NCI-H128 (cell line): ENCODE results near the gene SFTPD.

Experiments used
- DNase-seq: peaks from one replicate; lab custom pipeline; 2025; ENCODE audit not compliant: unreplicated experiment; lab: John Stamatoyannopoulos, UW

Gene SFTPD

DNA sequence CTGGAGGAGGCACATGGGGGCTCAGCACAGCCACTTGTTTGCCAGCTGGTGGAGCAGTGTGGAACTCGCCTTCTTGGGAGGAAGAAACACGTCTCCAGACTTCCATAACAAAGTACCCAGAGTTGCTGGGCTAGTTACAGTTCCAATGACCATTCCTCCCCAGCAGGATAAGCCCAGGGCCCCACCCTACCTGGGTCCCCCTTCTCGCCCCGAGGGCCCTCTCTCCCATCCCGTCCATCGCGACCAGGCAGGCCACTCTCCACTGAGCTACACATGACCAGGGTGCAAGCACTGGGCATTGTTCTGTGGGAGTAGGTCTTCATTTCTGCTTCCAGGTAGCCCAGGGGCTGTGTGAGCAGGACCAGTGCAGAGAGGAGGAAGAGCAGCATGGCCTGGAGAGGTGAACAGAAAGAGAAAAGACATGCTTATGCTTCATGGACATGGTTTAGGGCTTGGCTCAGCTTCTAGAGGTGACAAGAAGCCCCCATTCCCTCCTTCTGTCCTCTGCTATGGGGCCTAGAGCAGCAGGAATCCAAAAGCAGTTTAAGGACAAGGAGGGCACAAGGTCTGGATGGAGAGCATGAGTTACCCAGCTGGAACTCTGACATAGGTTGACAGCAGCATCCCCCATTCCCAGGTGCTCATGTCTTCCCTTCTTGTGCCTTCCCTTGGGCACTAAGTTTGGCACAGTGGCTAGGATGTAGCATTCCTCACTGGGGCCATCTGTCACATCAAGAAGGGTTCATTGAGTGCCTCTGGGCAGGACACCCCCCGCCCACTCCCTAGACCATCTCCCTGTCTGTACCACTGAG lies 2.4 kb downstream of the SFTPD start:
- DNase-seq, result no peak

DNA sequence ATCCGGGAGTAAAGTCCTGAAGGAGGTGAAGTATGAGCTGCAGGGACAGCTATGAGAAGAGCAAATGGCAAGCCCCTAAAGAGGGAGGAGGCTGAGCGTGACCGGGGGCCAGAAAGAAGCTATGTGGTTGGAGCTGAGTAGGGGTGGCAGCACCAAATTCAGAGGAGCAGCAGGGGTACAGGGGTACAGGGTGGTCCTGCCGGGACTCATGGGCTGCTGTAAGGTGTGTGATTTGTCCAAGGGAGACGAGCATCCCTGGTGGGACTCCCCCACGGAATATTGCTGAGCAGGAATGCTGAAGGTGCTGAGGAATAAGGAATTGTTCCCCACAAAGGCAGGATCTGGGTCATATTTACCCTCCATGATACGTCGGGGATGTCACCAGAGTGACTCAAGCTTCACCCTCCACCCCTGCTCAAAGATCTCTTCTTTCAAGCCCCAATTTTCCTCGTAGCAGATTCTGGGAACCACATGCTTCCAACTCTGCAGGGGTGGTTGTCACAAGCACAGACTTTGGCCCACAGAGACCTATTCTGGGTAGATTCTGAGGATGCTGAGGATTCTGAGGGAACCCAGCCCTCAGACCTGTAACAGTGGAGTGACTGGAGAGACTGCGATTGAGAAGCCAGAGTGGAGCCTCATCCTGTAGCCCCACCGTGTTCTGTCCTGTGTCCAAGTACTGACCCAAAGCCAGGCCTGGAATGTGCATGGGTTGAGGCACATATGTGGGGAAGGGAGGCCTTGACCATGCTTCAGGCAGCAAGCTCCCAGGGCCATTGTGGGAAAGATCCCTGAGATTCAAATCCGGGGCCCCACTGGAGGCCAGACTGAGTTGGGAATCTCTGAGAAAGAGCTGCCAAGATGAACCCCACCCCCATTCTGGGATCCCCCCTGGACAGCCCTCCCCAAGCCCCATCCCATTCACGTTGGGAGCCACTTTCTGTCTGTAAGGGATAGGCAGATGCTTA lies 4.2 kb downstream of the SFTPD start:
- no peak for DNase-seq

DNA sequence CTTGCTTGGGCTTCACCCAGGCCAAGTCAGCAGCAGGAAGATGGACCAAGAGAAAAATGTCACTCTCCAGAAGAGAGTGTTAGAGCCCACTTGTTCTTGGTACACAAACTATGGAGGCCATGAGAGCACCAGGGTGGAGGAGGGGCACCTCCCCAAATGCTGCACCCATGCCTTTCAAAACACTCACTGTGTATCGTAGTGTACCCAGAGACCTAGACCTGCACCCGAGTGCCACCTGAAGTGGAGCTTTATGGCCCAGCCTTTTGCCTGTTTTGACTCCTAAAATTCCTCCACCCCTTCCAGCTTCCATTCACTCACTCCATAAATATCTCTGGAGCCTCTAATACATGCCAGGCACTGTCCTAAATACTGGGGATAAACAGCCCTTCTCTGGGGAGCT lies 5.0 kb downstream of the SFTPD start:
- DNase-seq, result no peak

DNA sequence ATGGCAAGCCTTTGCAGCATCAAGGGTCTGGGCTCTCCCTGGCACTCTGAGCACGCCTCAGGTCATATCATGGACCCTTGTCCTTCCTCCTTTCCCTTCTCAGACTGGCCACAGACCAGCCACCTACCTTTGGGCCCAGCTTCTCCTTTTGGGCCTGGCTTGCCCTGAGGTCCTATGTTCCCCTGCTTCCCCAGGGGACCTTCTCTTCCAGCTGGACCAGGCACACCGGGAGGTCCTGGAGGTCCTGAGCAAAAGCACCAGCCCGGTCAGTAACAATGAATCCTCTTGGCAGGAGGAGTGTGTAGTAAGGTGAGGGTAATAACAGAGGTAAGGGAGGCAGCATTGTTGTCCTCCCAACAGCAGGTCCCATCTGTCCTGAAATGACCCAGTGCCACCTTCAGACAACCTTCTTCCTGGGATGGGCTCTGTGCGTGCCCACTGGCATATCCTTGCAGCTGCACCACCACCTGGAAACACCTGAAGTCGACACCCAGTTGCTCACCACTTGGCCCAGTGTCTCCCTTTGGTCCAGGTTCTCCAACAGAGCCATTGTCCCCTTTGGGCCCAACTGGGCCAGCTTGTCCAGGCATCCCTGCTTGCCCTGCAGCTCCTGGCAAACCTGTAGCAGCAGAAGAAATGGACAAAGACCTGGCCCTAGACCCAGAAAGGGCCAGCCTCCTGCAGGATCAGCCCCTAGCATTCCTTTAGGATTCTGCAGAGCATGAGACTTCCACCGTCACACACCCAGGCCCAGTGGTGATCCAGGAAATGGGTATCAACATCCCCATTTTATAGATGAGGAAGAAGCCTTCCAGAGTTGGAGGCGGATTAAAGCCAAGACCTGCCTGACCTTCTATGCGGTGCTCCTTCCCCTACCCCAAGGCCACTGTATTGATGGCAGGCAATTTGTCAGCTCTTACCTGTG lies 6.4 kb downstream of the SFTPD start:
- DNase-seq, result no peak

DNA sequence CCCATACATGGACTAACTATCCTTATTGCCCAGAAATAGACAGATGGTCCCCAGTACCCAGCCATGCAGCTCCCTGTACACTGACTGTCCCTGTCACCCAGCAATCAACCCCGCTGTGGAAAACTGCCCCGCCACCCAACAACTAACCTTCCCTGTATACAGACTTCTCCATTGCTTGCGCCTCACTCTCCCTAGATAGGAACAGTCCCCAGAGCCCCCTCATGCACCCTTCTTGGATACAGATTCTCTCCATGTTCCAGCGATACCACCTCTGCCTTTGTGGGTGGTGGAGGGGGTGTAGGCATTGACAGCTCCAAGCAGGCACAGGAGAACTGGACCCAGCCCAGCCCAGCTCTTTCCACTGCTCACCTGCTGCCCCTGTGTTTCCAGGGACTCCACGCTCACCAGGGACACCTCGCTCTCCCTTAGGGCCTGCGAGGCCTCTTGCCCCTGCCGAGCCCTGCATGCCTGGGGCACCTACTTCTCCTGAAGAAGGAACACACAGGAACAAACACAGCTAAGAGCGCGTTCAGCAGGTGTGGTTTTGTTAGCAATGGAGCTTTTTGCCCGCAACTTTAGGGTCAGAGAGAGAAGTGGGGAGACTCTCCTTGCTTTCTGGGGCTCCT lies 7.2 kb downstream of the SFTPD start:
- no peak for DNase-seq

DNA sequence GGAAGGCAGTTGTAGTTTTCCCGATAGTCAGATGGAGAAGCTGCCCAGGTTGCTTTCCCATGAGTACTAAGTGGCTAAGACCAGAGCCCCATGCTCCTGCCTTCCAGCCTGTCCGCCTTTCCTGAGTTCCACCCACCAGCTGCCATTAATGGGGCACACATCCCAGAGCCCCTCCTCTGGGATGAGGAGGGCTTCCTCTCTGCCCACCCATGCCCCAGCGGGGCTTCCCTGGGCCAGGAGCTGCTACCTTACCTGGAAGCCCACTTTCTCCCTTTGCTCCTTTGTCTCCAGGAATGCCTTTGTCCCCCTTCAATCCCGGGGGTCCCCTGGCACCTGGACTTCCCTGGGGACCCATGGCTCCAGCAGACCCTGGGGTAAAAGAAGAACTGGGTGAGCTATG lies 7.8 kb downstream of the SFTPD start:
- DNase-seq, result no peak

DNA sequence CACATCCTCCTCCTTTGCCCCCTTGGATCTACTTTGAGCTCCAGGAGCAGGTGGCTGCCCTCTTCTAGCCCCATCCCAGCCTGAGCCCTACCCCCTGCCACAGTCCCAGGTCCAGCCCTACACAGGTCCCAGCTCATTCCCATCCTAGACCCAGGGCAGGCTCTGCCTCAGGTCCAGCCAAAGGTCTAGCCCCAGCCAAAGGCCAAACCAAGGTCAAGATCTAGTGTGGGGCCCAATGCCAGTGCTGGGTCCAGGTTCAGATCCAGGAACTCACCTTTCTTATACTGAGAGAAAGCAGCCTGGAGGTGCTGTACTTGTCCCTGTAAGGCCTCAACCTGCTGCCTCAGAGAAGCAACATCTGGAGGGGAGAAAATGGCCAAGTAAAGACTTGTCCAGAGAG lies 8.5 kb downstream of the SFTPD start:
- no peak for DNase-seq

DNA sequence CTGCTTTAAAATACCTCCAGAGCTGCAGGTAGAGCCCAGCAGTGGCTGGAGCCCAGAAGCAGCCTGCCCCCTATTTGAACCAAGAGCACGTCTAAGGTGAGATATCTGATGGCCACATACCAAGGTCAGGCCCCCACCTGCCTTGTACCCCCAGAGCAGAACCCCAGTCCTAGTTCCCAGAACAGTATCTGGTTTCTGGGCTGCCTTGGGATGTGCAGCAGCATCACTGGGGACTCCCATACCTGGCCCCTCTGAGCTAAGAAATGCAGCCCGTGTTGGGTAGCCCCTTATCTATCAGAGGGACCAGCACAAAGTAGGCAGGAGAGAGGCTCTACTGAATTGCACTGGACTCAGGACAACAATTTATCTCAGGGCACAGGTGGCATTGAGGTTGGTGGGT lies 8.9 kb downstream of the SFTPD start:
- no peak for DNase-seq

DNA sequence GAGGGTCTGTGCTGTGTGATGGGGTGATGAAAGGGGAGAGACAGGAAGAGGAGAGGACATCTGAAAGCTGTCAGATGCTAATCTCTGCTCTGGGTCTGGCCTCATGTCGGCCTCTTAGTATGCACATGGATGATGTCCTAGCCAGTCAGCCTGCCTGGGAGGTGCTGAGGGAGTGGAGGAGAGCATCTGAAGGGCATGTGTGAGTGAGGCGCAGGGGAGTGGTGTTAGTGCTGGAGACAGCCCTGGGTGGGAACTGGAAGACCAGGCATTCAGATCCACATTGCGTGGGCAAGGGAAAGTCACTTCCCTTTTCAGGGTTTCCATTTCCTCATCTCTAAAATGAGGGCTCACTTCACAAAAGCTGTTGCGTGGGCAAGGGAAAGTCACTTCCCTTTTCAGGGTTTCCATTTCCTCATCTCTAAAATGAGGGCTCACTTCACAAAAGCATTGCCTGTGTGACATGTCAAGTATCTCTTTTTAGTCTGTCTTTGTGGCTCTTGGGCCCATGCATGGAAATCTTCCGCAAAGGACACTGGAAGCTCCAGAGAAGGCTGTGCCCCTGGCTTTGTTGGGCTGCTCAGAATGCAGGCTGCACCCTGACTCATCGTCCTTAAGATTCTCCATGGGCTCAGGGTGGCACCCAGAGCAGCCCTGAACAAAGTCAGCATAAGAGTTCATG lies 10.0 kb downstream of the SFTPD start:
- no peak for DNase-seq

DNA sequence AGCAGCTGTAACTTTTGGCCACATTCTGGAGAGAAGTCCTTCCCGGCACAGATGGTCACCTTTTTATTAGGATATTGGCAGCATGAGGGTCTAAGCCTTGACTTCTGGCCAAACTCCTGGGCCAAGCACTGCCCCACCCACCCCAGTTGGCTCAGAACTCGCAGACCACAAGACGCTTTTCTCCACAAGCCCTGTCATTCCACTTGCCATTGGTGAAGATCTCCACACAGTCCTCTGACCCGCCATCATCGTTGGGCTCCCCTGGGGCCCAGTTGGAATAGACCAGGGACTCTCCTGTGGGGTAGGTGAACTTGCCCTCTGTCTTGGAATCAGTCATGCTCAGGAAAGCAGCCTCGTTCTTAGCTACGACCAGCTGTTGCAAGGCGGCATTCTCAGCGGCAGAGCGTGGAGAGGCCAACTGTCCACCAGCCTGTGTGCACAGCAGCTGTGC lies 11.2 kb downstream of the SFTPD start:
- no peak for DNase-seq

DNA sequence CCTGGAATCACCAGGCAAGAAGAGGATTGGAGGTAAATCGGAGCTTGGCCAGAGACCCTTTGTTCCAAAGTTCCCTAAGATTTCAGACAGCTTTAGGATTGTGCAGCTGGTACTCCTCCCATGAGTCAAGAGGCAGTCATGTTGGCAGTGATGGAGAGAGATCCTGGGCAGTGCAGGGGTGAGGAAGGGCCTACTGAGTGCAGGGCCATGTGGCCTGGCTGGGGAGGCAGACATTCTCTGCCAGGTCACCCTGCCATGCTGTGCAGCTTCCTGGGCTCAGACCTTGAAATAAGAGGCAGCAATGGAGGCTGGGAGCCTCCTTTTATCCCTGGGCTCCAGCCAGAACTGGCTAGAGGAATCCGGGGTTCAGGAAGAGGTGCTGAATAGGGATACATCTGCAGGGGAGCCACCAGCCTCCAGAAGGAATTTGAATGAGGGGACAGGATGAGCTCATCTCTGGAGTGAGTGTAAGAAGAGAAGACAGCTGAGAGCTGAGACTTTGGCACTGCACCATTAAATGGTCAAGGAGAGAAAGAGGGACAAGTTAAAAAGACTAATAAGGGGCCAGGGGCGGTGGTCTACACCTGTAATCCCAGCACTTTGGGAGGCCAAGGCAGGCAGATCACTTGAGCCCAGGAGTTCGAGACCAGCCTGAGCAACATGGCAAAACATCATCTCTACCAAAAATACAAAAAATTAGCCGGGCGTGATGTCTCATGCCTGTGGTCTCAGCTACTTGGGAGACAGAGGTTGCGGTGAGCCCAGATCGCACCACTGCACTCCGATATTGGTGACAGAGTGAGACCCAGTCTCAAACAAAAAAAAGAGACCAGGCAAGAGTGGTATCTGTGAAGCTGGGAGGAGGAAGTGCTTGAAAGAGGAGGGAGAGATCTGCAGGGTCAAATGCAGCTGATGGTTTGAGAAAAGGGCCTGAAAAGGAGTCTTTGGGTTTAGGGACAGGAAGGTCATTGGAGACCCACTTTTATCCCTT lies 12.0 kb downstream of the SFTPD start:
- DNase-seq, result no peak

DNA sequence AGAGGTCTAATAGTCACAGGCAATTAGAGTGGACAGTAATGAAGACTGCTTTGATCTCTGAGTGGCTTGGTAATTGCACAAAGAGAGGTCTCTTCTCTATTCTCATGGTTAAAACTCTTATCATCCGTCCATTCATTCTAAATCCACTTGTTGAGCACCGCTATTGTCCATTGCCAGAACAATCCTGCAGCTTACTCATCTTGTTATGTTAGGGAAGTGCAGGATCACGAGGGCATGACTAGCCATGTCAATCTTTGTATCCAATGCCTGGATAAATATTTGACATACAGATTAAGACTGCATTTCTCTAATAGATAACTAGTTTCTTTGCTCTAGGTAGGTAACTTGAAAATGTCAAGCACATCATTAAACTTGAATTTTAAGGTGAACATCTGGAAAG lies 14.9 kb downstream of the SFTPD start:
- no peak for DNase-seq

DNA sequence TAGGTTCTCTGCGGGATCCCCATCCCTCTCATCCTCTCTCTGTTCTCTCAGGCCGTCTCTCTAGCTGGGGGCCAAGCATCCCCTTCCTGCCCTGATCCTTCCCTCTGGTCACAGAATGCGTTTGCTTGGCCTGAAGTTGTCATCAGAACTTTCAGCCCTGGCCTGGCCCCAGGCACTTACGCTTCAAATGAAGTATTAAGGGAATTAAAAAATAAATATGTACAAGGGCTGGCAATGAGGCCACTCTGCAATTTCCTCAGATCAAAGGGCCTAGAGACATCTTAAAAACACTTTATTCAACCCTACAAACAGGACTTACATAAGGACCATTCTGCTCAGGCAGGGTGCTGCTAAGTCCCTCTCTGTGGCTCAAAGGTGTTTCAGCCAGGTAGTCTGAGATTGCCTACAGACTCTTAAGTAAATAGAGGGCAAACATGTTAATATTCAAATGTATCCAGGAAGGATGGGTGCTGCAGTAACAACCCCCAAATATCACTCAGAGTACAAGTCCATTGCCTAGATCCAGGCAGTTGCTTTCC lies 16.0 kb downstream of the SFTPD start:
- no peak for DNase-seq

DNA sequence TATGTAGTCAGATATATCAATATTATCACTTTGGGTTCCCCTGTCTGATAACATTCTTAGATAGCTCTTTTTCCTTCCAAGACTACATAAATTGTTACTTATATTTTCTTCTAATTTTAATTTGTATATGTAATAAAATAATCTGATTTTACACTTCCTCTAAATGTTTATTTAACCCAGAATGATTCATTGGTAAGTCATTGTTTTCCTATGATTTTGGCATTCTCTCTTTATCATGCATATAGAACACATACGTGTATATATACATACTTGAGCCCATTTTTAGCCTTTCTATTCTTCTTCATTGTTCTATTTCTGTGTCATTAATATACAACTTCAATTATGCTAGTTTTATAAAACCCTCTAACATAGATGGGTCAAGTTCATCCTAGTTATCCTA lies 16.6 kb downstream of the SFTPD start:
- no peak for DNase-seq

DNA sequence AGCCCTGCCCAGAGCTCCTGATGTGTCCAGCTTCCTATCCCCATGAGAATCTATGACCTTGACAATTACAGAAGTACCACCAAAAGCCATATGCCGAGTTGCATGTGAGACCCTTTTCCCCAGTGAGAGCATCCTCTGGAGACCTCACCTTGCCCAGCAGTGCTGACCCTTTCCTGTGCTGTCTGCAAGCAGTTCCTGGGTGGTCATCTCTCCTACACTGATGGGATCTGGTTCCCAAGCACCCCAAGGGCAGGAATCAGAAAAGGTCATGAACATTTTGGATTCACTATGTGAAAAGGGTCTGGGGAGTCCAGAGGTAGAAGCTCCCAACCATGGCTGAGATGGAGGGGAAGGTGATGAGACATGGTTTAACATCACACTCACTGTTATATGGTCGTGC lies 18.2 kb downstream of the SFTPD start:
- no peak for DNase-seq

DNA sequence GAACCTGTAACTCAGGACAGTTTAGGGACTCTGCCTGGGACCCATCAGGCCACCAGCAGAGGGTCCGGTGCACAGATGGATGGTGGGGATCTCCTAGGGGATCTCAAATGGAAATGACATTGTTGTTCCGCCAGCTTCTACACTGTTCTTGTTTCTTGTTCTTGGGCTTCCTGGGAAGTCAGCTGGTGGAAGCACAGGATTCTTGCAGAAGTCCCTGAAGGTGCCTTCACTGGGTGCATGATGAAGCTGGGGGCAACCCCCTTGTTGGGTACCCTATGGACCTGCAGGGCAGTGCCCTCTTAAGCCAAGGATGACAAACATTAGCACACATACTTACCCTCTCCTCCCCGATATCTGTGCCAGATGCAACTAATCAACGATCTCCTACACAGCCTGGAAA lies 18.6 kb downstream of the SFTPD start:
- no peak for DNase-seq

DNA sequence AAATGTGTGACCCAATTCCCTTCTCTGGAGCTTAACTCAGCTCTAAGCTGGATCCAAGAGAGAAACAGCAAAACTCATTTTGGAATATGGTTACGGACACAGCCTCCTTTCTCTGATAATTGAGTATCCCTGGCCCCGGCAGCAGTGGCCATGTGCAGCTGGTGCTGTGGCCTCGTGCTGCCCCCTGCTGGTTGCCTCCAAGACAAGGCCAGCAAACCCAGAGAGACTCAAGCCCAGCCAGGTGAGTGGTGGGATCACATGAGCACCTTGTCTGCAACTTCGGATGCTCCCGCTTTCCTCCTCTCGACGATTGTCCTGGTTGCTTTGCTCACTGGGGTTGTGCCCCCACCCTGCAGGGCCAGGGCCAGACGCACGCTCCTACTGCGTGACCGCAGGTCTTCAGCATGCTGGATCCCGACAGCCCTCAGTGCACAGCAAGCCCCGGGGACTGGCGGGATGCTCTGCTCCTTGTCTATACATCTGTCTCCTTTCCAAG lies 19.4 kb downstream of the SFTPD start:
- DNase-seq, result no peak

DNA sequence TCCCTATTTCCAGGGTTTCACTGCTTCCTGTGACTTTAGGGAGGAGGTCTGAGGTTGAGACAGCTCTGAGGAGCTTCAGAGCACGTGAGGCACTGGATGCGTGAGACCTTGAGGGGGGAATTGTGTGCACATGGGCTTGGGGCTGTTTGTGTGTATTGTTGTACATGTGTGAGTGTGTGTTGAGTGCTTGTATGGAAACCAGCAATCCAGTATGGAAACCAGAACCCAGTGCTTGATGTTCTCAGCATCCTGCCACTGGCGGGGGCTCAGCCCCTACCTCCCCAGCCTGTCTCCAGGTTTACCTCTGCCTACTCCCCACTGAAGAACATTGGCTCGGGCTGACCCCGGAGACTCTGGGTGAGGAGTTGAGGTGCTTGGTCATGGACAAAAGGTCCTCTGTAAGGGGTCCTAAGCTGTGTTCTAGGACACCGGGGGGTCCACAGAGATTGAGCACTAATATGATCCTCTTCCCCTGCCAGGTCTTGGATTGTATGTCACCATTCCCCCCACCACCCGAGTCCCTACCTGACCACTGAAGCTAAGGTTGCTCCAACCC lies 20.8 kb downstream of the SFTPD start:
- DNase-seq, result no peak
